IPS-15b (cell line): Measurements from ENCODE around the gene QRICH2.
"Not testable (repeated sequence)": the region's sequence is repeated elsewhere in the genome, so short reads cannot be mapped to it uniquely, and the experiment has no call there.

Experiments used
- H3K27me3 ChIP-seq: one replicate; pipeline ENCODE4 v1.6.1; 2013; ENCODE audit warnings: low read length; ENCODE audit not compliant: control insufficient read depth, insufficient read depth
- H3K36me3 ChIP-seq: one replicate; pipeline ENCODE4 v1.6.1; 2013; ENCODE audit warnings: low read length; ENCODE audit not compliant: control insufficient read depth, insufficient read depth
- H3K4me1 ChIP-seq: one replicate; pipeline ENCODE4 v1.6.1; 2013; ENCODE audit warnings: mild to moderate bottlenecking, low read length; ENCODE audit not compliant: control insufficient read depth, insufficient read depth
- H3K4me3 ChIP-seq: one replicate; pipeline ENCODE4 v1.5.1; 2013; ENCODE audit warnings: low read depth, low read length
- H3K9ac ChIP-seq: one replicate; pipeline ENCODE4 v1.6.1; 2013; ENCODE audit warnings: low read depth, mild to moderate bottlenecking, low read length
- H3K9me3 ChIP-seq: one replicate; pipeline ENCODE4 v1.6.1; 2013; ENCODE audit warnings: mild to moderate bottlenecking, low read length; ENCODE audit not compliant: control insufficient read depth, insufficient read depth

The QRICH2 gene

DNA sequence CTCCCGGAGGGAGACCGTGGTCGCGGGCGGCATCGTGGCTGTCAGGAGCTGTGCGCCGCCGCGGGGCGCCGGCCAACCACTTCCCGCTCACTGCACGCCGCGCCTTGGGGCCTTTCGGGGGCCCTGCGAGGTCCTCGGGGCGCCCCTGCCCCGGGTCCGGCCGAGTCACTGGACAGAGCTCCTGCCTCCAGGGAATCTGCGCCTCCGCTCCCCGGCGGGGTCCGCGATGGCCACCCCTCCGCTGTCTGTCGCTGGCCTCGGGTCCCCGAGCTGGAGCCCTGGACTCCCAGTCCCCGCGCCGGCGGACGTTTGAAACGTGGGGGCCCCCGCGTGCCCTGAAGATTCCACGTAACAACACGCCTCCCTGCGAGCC, at the start of gene QRICH2:
QRICH2 (minus strand) TSS at position 311 of the 373 bp plus-strand sequence; CDS start at position 33, 278 bp downstream.
- H3K4me1 ChIP-seq: no peaks in the 10 kb centered on the region
- H3K4me3 ChIP-seq: no peak within 1 kb of the TSS
- H3K9ac ChIP-seq: no peak within 1 kb of the TSS
- peaks cover 6% of the 10 kb centered on the region for H3K36me3 ChIP-seq
- no peaks in the 10 kb centered on the region for H3K27me3 ChIP-seq
- H3K9me3 ChIP-seq: no peaks in the 10 kb centered on the region

- Histone ChIP-seq H3K4me3 (no peak overlapping the region), H3K4me1 (no peaks in the 10 kb centered on the region), H3K9me3 (no peaks in the 10 kb centered on the region), H3K27me3 (no peaks in the 10 kb centered on the region), H3K36me3 (no peaks in the 10 kb centered on the region), H3K9ac (no peak overlapping the region)
Measured at GRCh38 chr17:76357597-76358158, 49.6 kb upstream of the QRICH2 start.

DNA sequence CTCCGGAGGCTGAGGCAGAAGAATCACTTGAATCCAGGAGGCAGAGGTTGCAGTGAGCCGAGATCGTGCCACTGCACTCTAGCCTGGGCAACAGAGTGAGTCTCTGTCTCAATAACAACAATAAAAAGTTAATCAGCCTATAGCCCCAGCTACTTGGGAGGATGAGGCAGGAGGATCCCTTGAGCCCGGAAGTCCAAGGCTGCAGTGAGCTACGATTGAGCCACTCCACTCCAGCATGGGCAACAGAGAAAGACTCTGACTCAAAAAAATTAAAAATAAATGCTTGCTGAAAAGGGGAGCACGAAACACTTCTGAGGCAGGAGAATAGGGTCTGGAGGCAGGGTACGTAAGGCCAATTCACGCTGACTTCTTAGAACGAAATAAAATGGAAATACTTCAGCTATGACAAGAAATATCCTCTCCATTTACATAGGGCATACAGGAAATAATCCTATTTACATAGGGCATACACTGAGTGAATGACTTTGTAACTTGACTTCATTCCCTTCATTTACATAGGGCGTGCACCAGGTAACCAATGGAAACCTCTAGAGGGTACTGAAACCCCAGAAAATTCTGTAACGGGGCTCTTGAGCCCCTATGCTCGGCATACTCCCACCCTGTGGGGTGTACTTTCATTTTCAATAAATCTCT, 48.9 kb upstream of the QRICH2 start:
- H3K9me3 ChIP-seq: no peaks in the 10 kb centered on the region
- H3K27me3 ChIP-seq: no peaks in the 10 kb centered on the region
- H3K36me3 ChIP-seq: no peaks in the 10 kb centered on the region
- no peaks in the 10 kb centered on the region for H3K4me1 ChIP-seq
- H3K4me3 ChIP-seq: no peak overlapping the region
- no peak overlapping the region for H3K9ac ChIP-seq

- no peak overlapping the region for H3K4me3 ChIP-seq
- H3K9me3 ChIP-seq: no peaks in the 10 kb centered on the region
- no peaks in the 10 kb centered on the region for H3K27me3 ChIP-seq
- no peak overlapping the region for H3K9ac ChIP-seq
- H3K4me1 ChIP-seq: no peaks in the 10 kb centered on the region
- no peaks in the 10 kb centered on the region for H3K36me3 ChIP-seq
Measured at GRCh38 chr17:76354747-76355310, 46.8 kb upstream of the QRICH2 start.

DNA sequence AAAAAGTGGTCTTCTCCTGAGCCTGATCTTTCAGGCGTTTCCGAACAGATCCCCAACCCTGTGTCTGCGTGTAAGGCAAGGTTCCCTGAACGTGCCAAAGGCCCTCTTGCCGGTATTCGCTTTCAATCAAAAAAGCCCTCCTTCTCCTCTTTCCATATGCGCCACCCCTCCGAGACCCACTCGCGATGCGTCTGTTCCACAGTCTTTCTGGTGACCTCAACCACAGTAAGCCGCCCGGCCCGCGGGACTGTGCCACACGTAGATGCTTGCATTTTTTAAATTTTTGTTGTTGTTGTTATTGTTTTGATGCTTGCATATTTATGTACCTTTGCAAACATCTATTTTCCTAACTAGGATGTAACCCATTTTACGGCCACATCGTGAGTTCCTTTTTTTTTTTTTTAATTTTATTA, 46.2 kb upstream of the QRICH2 start:
- H3K4me3 ChIP-seq: peak overlapping the region; percentile 57
- H3K9me3 ChIP-seq: no peaks in the 10 kb centered on the region
- no peaks in the 10 kb centered on the region for H3K27me3 ChIP-seq
- H3K4me1 ChIP-seq: no peaks in the 10 kb centered on the region
- peak overlapping the region; percentile 32 for H3K9ac ChIP-seq
- no peaks in the 10 kb centered on the region for H3K36me3 ChIP-seq

GRCh38 chr17:76353599-76354316, 45.7 kb upstream of the QRICH2 start, which contains the start of gene PRPSAP1:
Gene PRPSAP1, minus strand, starts transcription at chr17:76353916. Its CDS starts 213 bp downstream, at chr17:76353703.
- Histone ChIP-seq H3K9ac (peak within 1 kb of the TSS; percentile 90), H3K27me3 (no peaks in the 10 kb centered on the region), H3K4me3 (peak within 1 kb of the TSS; percentile 57), H3K4me1 (no peaks in the 10 kb centered on the region), H3K9me3 (no peaks in the 10 kb centered on the region), H3K36me3 (no peaks in the 10 kb centered on the region)

DNA sequence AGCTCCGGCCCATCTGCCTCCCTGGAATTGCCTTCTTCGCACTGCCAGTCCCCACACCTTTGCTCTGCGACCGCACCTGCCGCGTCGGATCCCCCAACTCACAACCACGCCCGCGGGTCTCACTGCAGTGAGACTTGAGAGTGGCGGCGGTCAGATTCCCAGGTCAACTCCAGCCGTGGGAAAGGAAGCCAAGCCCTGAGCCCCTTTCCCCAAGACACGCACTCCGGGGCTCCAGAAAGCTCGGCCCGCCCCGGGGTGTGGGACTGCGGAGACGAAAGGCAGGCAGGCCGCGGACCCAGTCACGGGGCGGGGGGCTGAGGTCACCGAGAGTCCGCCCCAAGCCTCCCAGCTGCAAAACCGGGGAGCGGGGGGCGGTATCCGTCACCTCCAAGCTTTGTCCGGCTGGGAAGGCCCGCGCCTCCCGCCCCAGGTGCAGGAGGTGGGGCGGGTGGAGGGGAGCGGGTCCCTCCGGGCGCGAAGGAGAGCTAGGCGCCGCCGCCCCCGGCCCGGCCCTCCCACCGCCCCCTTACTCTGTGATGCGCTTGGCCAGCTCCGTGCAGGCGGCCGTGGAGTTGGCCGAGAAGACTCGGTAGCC, 45.0 kb upstream of the QRICH2 start:
- H3K4me1 ChIP-seq: no peaks in the 10 kb centered on the region
- H3K27me3 ChIP-seq: no peaks in the 10 kb centered on the region
- no peaks in the 10 kb centered on the region for H3K9me3 ChIP-seq
- no peak overlapping the region for H3K9ac ChIP-seq
- peak overlapping the region; percentile 57 for H3K4me3 ChIP-seq
- H3K36me3 ChIP-seq: no peaks in the 10 kb centered on the region

GRCh38 chr17:76351526-76352071, 43.5 kb upstream of the QRICH2 start:
- no peak overlapping the region for H3K9ac ChIP-seq
- H3K36me3 ChIP-seq: peaks cover 4% of the 10 kb centered on the region
- no peaks in the 10 kb centered on the region for H3K27me3 ChIP-seq
- H3K4me3 ChIP-seq: no peak overlapping the region
- H3K9me3 ChIP-seq: no peaks in the 10 kb centered on the region
- no peaks in the 10 kb centered on the region for H3K4me1 ChIP-seq

GRCh38 chr17:76350463-76350862, 42.4 kb upstream of the QRICH2 start:
- Histone ChIP-seq H3K9me3 (no peaks in the 10 kb centered on the region), H3K9ac (no peak overlapping the region), H3K4me1 (no peaks in the 10 kb centered on the region), H3K36me3 (peaks cover 5% of the 10 kb centered on the region), H3K4me3 (no peak overlapping the region), H3K27me3 (no peaks in the 10 kb centered on the region)

DNA sequence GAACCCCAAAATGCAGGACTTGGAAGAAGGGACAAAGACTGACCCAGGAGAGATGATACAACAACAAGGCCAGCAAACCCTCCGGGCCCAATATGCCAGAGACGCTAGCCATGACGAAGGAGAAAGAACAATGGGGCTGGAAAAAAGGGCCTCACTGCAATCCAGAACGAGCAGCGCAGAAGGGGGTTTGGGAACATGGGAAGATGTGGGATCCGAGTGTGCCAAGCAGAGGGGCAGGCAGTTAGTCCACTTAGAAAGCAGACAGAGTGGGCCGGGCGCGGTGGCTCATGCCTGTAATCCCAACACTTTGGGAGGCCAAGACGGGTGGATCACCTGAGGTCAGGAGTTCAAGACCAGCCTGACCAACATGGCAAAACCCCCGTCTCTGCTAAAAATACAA, 38.9 kb upstream of the QRICH2 start:
- H3K27me3 ChIP-seq, H3K9ac ChIP-seq, H3K4me3 ChIP-seq, H3K4me1 ChIP-seq, H3K36me3 ChIP-seq, H3K9me3 ChIP-seq: not testable (repeated sequence)

DNA sequence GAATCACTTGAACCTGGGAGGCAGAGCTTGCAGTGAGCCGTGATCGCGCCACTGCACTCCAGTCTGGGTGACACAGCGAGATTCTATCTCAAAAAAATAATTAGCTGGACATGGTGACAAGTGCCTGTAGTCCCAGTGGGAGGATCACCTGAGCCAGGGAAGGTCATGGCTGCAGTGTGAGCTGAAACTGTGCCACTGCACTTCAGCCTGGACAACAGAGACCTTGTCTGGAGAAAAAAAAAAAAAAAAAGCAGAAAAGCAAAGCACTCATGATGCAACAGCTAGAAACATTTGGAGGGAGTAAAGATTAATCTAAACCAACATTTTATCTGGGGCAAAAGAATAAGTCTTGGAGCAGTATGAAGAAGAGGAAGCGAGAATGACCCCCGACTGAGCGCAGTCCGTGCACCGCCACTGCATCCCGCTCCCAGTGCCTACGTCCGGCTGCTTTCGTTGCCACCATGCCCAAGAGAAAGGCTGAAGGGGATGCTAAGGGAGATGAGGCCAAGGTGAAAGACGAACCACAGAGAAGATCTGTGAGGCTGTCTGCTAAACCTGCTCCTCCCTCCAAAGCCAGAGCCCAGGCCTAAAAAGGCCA, 37.4 kb upstream of the QRICH2 start:
- Histone ChIP-seq H3K27me3 (no peaks in the 10 kb centered on the region), H3K4me3 (no peak overlapping the region), H3K4me1 (no peaks in the 10 kb centered on the region), H3K9me3 (no peaks in the 10 kb centered on the region), H3K36me3 (peaks cover 8% of the 10 kb centered on the region), H3K9ac (no peak overlapping the region)
